ENCODE results near the gene RNASEH2A. TPM values are rescaled to one million over a fixed set of nuclear protein-coding genes. Genes with fewer than 3 reads are reported as not detected.

Gene RNASEH2A
- total and polyA plus RNA-seq, 2 donors (not counting 1 experiment from before 2014, with no cell fraction given) = 14.5 to 18.9 TPM

GRCh38 chr19:12784394-12784870, 22.0 kb upstream of the RNASEH2A start:
- ChIA-PET POLR2A (interaction anchor here (4.9 kb wide), 1 partner anchor 9 kb away, joined by 118 read pairs; the partner anchor contains the start of gene JUNB), CTCF (interaction anchor here (1.0 to 27.9 kb wide), 2 partner anchors 15 to 24 kb away, joined by 3 to 1147 read pairs; partner anchors contain the start of genes JUNB, PRDX2, RNASEH2A and THSD8)
- DNase-seq = no peak
- H3K4me3 ChIP-seq (ENCODE audit: control extremely low read depth in 1 of 5, extremely low read depth in 1 of 5, insufficient read depth in 1 of 5, low read depth in 2 of 5, low read length in 4 of 5) = no peak overlapping the region
- H3K27ac ChIP-seq (ENCODE audit: low read length in 2 of 2) = peak overlapping the region; percentile 92 to 97
- no peaks in the 10 kb centered on the region for H3K27me3 Mint-ChIP-seq
- TF ChIP-seq EZH2 (IDR thresholded peaks at IDR 0.05; ENCODE audit: borderline replicate concordance, insufficient read depth, low read depth, low read length, poor library complexity, severe bottlenecking) (no peak), CTCF (IDR thresholded peaks at IDR 0.05) (no peak)
- 82% methylated on average over 9 of the region's 10 CpGs for WGBS (ENCODE audit: insufficient coverage)
- no peak for ATAC-seq (ENCODE audit: low read depth)
- no peaks in the 10 kb centered on the region for H3K36me3 ChIP-seq (replicated peaks in 1 of 2; ENCODE audit: control extremely low read depth in 1 of 2, control insufficient read depth in 1 of 2, extremely low read depth in 1 of 2, insufficient read depth in 2 of 2, low read length in 1 of 2)
- intact Hi-C loops (cut with micrococcal nuclease) = no loop called here
- peaks cover 47% of the 10 kb centered on the region for H3K4me1 Mint-ChIP-seq
- no peak overlapping the region for H3K27ac Mint-ChIP-seq
- H2AFZ ChIP-seq (ENCODE audit: insufficient read depth, low read depth, low read length, poor library complexity, severe bottlenecking) = no peak overlapping the region
- no peak overlapping the region for H3K9ac ChIP-seq (ENCODE audit: low read length)
- H3K9me3 Mint-ChIP-seq (ENCODE audit: insufficient read depth) = no peaks in the 10 kb centered on the region
- no peak overlapping the region for H3K4me3 Mint-ChIP-seq
- no peaks in the 10 kb centered on the region for H3K79me2 ChIP-seq (ENCODE audit: control insufficient read depth, insufficient read depth, low read length)
- no peaks in the 10 kb centered on the region for H3K9me3 ChIP-seq (ENCODE audit: control extremely low read depth in 1 of 3, control insufficient read depth in 2 of 3, insufficient read depth in 1 of 3, low read length in 2 of 3)
- H3K4me2 ChIP-seq (replicated peaks; ENCODE audit: low read depth, low read length, poor library complexity, severe bottlenecking) = peak overlapping the region; percentile 96
- no peaks in the 10 kb centered on the region for H4K20me1 ChIP-seq (ENCODE audit: control insufficient read depth, insufficient read depth, low read length, poor library complexity, severe bottlenecking)
- H3K4me1 ChIP-seq (ENCODE audit: control insufficient read depth in 2 of 2, insufficient read depth in 2 of 2, low read length in 2 of 2) = peaks cover 75 to 81% of the 10 kb centered on the region in 2 donors
- no peaks in the 10 kb centered on the region for H3K27me3 ChIP-seq (replicated peaks in 1 of 4; ENCODE audit: control extremely low read depth in 1 of 4, control insufficient read depth in 3 of 4, insufficient read depth in 4 of 4, low read length in 3 of 4)

DNA sequence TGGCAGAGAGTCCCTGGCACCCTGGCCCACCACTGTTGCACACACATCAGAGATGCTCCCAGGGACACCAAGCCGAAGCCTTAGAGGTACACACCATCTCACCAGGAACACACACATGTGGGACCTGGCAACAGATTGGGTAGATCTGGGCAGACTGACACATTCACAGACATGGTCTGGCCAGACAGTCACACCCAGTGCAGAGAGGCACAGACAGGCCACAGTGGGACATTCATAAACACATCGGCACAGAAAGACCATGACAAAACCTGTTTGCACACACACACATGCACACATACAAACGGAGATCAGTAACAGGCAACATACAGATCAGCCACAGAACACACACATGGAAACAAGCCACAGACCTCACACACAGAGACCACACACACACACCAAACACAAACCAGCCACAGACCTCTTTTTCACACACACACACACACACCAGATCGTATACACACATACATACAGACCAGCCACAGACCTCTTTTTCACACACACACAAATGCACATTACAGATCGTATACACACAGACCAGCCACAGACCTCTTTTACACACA, 21.4 kb upstream of the RNASEH2A start:
- no peaks in the 10 kb centered on the region for H3K27me3 Mint-ChIP-seq

More for the DNA sequence above, 21.4 kb upstream of the RNASEH2A start:
- DNase-seq (peak; percentile 67), ATAC-seq (ENCODE audit: low read depth) (no peak)
- TF ChIP-seq CTCF (IDR thresholded peaks at IDR 0.05) (no peak), EZH2 (IDR thresholded peaks at IDR 0.05; ENCODE audit: borderline replicate concordance, insufficient read depth, low read depth, low read length, poor library complexity, severe bottlenecking) (no peak)
- intact Hi-C loops (cut with micrococcal nuclease) = loop anchor here (5.0 kb wide), 1 partner anchor 1203 kb away; no protein-coding TSS in a partner anchor
- ChIA-PET POLR2A (interaction anchor here (4.9 kb wide), 1 partner anchor 8 kb away, joined by 118 read pairs; the partner anchor contains the start of gene JUNB), CTCF (interaction anchor here (3.9 to 5.0 kb wide), 2 partner anchors 8 to 11 kb away, joined by 28 to 65 read pairs; no protein-coding TSS in a partner anchor)
- Histone ChIP-seq H3K36me3 (replicated peaks in 1 of 2; ENCODE audit: control extremely low read depth in 1 of 2, control insufficient read depth in 1 of 2, extremely low read depth in 1 of 2, insufficient read depth in 2 of 2, low read length in 1 of 2) (no peaks in the 10 kb centered on the region), H2AFZ (ENCODE audit: insufficient read depth, low read depth, low read length, poor library complexity, severe bottlenecking) (no peak overlapping the region), H3K27me3 (replicated peaks in 1 of 4; ENCODE audit: control extremely low read depth in 1 of 4, control insufficient read depth in 3 of 4, insufficient read depth in 4 of 4, low read length in 3 of 4) (no peaks in the 10 kb centered on the region), H4K20me1 (ENCODE audit: control insufficient read depth, insufficient read depth, low read length, poor library complexity, severe bottlenecking) (no peaks in the 10 kb centered on the region), H3K9me3 (ENCODE audit: control extremely low read depth in 1 of 3, control insufficient read depth in 2 of 3, insufficient read depth in 1 of 3, low read length in 2 of 3) (no peaks in the 10 kb centered on the region), H3K4me1 (ENCODE audit: control insufficient read depth in 2 of 2, insufficient read depth in 2 of 2, low read length in 2 of 2) (peaks cover 75 to 80% of the 10 kb centered on the region in 2 donors), H3K4me2 (replicated peaks; ENCODE audit: low read depth, low read length, poor library complexity, severe bottlenecking) (peak overlapping the region; percentile 96), H3K79me2 (ENCODE audit: control insufficient read depth, insufficient read depth, low read length) (no peaks in the 10 kb centered on the region), H3K4me3 (ENCODE audit: control extremely low read depth in 1 of 5, extremely low read depth in 1 of 5, insufficient read depth in 1 of 5, low read depth in 2 of 5, low read length in 4 of 5) (no peak overlapping the region), H3K27ac (ENCODE audit: low read length in 2 of 2) (peak overlapping the region; percentile 92 to 97), H3K9ac (ENCODE audit: low read length) (no peak overlapping the region)
- H3K9me3 Mint-ChIP-seq (ENCODE audit: insufficient read depth) = no peaks in the 10 kb centered on the region
- peaks cover 42% of the 10 kb centered on the region for H3K4me1 Mint-ChIP-seq
- H3K27ac Mint-ChIP-seq = no peak overlapping the region
- WGBS (ENCODE audit: insufficient coverage) = 58% methylated on average over 5 of the region's 5 CpGs
- no peak overlapping the region for H3K4me3 Mint-ChIP-seq
